H9 (cell line): ENCODE results near the gene ITPA. TPM values are rescaled to one million over a fixed set of nuclear protein-coding genes. Genes with fewer than 3 reads are reported as not detected.

Source experiments
- DNase-seq: peaks from one replicate; pipeline ENCODE4 v3.0.0-alpha.2; 2017
- H2AFZ ChIP-seq: one replicate; pipeline ENCODE4 v1.6.1; 2013; ENCODE audit warnings: mild to moderate bottlenecking, low read length, control low read depth, moderate library complexity
- H2AK5ac ChIP-seq: 2 replicates; pipeline ENCODE4 v1.6.1; 2013; ENCODE audit warnings: low read length, control low read depth, mixed read lengths; ENCODE audit not compliant: insufficient read length
- H2BK120ac ChIP-seq: one replicate; pipeline ENCODE4 v1.6.1; 2013; ENCODE audit warnings: low read depth, mild to moderate bottlenecking, low read length, control low read depth, inconsistent platforms; ENCODE audit not compliant: poor library complexity, severe bottlenecking
- H2BK12ac ChIP-seq: 2 replicates; pipeline ENCODE4 v1.6.1; 2013; ENCODE audit warnings: low read length, control low read depth, mixed read lengths, low read depth; ENCODE audit not compliant: insufficient read length
- H2BK15ac ChIP-seq: 2 replicates; pipeline ENCODE4 v1.6.1; 2013; ENCODE audit warnings: low read depth, low read length, control low read depth
- H2BK20ac ChIP-seq: one replicate; pipeline ENCODE4 v1.6.1; 2013; ENCODE audit warnings: low read depth, mild to moderate bottlenecking, low read length, control low read depth, inconsistent platforms; ENCODE audit not compliant: poor library complexity, severe bottlenecking
- H2BK5ac ChIP-seq: 2 replicates; pipeline ENCODE4 v1.6.1; 2013; ENCODE audit warnings: low read length, control low read depth, mixed read lengths; ENCODE audit not compliant: insufficient read length
- H3K14ac ChIP-seq: 2 replicates; pipeline ENCODE4 v1.6.1; 2013; ENCODE audit warnings: low read length, control low read depth; ENCODE audit not compliant: insufficient read depth
- H3K18ac ChIP-seq: 2 replicates; pipeline ENCODE4 v1.6.1; 2013; ENCODE audit warnings: low read depth, mild to moderate bottlenecking, mixed read lengths, low read length, control low read depth; ENCODE audit not compliant: insufficient read length
- H3K23ac ChIP-seq: 2 replicates; pipeline ENCODE4 v1.6.1; 2013; ENCODE audit warnings: low read length, control low read depth, mixed read lengths, low read depth; ENCODE audit not compliant: insufficient read length
- H3K23me2 ChIP-seq: 2 replicates; pipeline ENCODE4 v1.6.1; 2013; ENCODE audit warnings: low read depth, mild to moderate bottlenecking, mixed read lengths, low read length, control low read depth; ENCODE audit not compliant: insufficient read length, poor library complexity, severe bottlenecking
- H3K27ac ChIP-seq: 2 replicates; pipeline ENCODE4 v1.5.1; 2013; ENCODE audit warnings: low read length, control low read depth, mixed read lengths, low read depth; ENCODE audit not compliant: insufficient read length
- H3K27me3 ChIP-seq: 2 replicates; pipeline ENCODE4 v1.6.1; 2013; ENCODE audit warnings: low read length, control low read depth, inconsistent platforms; ENCODE audit not compliant: insufficient read depth
- H3K4ac ChIP-seq: 2 replicates; pipeline ENCODE4 v1.6.1; 2013; ENCODE audit warnings: low read depth, mild to moderate bottlenecking, control low read depth, inconsistent platforms, low read length, moderate library complexity
- H3K4me1 ChIP-seq: 2 replicates; pipeline ENCODE4 v1.6.1; 2013; ENCODE audit warnings: low read length, control low read depth, inconsistent platforms; ENCODE audit not compliant: insufficient read depth
- H3K4me2 ChIP-seq: 2 replicates; pipeline ENCODE4 v1.6.1; 2013; ENCODE audit warnings: low read length, control low read depth, mixed read lengths; ENCODE audit not compliant: insufficient read length, insufficient read depth
- H3K56ac ChIP-seq: 2 replicates; pipeline ENCODE4 v1.6.1; 2013; ENCODE audit warnings: low read depth, mild to moderate bottlenecking, mixed read lengths, low read length, control low read depth; ENCODE audit not compliant: insufficient read length
- H3K79me1 ChIP-seq: 2 replicates; pipeline ENCODE4 v1.6.1; 2013; ENCODE audit warnings: low read depth, mild to moderate bottlenecking, moderate library complexity, low read length, control low read depth, inconsistent platforms; ENCODE audit not compliant: insufficient read depth, poor library complexity, severe bottlenecking
- H3K79me2 ChIP-seq: 2 replicates; pipeline ENCODE4 v1.6.1; 2013; ENCODE audit warnings: low read length, control low read depth, inconsistent platforms; ENCODE audit not compliant: insufficient read depth
- H3K9ac ChIP-seq: 2 replicates; pipeline ENCODE4 v1.6.1; 2013; ENCODE audit warnings: low read length, control low read depth, mixed read lengths; ENCODE audit not compliant: insufficient read length; ENCODE audit errors: extremely low read depth
- H3K9me3 ChIP-seq: one replicate; pipeline ENCODE4 v1.6.1; 2013; ENCODE audit warnings: low read depth, low read length, inconsistent platforms; ENCODE audit not compliant: control insufficient read depth
- H3T11ph ChIP-seq: one replicate; pipeline ENCODE4 v1.6.1; 2013; ENCODE audit warnings: mild to moderate bottlenecking, low read length, control low read depth, inconsistent platforms
- H4K20me1 ChIP-seq: one replicate; pipeline ENCODE4 v1.6.1; 2013; ENCODE audit not compliant: control insufficient read depth, insufficient read length, insufficient read depth
- H4K5ac ChIP-seq: 2 replicates; pipeline ENCODE4 v1.6.1; 2013; ENCODE audit warnings: low read depth, mild to moderate bottlenecking, mixed read lengths, low read length, control low read depth; ENCODE audit not compliant: insufficient read length
- H4K8ac ChIP-seq: replicated peaks from 2 replicates; pipeline ENCODE4 v1.6.1; 2013; ENCODE audit warnings: low read length, control low read depth, mixed read lengths, low read depth; ENCODE audit not compliant: insufficient read length
- H4K91ac ChIP-seq: 2 replicates; pipeline ENCODE4 v1.6.1; 2013; ENCODE audit warnings: low read depth, mild to moderate bottlenecking, moderate library complexity, mixed read lengths, low read length, control low read depth; ENCODE audit not compliant: insufficient read length
- H3K27ac Mint-ChIP-seq, 3 experiments: 2 replicates in 2 of 3; 3 replicates in 1 of 3; pipeline ENCODE4 v1.8.0; 2020 to 2021; ENCODE audit warnings: mixed read lengths in 3 of 3, mild to moderate bottlenecking in 1 of 3, moderate library complexity in 1 of 3
- H3K27me3 Mint-ChIP-seq: 2 replicates; pipeline ENCODE4 v1.8.0; 2021; ENCODE audit warnings: low read depth, mild to moderate bottlenecking, moderate library complexity, mixed read lengths
- H3K36me3 Mint-ChIP-seq, 3 experiments: 2 replicates in 2 of 3; 3 replicates in 1 of 3; pipeline ENCODE4 v1.8.0; 2020 to 2021; ENCODE audit warnings: low read depth in 3 of 3, mixed read lengths in 3 of 3; ENCODE audit not compliant: insufficient read depth in 1 of 3
- H3K4me1 Mint-ChIP-seq, 2 experiments: 2 replicates each; pipeline ENCODE4 v1.8.0; 2020; ENCODE audit warnings: mixed read lengths in 2 of 2
- H3K4me3 Mint-ChIP-seq, 2 experiments: 2 replicates in 1 of 2; 3 replicates in 1 of 2; pipeline ENCODE4 v1.8.0; 2020 to 2021; ENCODE audit warnings: mild to moderate bottlenecking in 2 of 2, mixed read lengths in 2 of 2, moderate library complexity in 1 of 2
- H3K9me3 Mint-ChIP-seq, 2 experiments: 2 replicates in 1 of 2; 3 replicates in 1 of 2; pipeline ENCODE4 v1.8.0; 2020; ENCODE audit warnings: mild to moderate bottlenecking in 2 of 2, mixed read lengths in 2 of 2, moderate library complexity in 1 of 2
- CTCF ChIP-seq: fragments of 200-600 bp; sonication (generic); conservative IDR thresholded peaks from 3 replicates; pipeline ENCODE4 v1.8.0; 2021; ENCODE audit warnings: antibody characterized with exemption, mild to moderate bottlenecking
- WGBS: extraction: QIAGEN DNeasy Blood & Tissue Kit; methylation state at CpG from one replicate; pipeline ENCODE4 v1.1.7; 2013; ENCODE audit warnings: missing lambda C conversion rate, low lambda C conversion rate, mixed read lengths; ENCODE audit not compliant: insufficient read length; ENCODE audit errors: extremely low coverage; 5-methylcytosine and 5-hydroxymethylcytosine counted together
- total RNA-seq: library from RNA; stranded (reverse); gene quantifications from 2 replicates; pipeline ENCODE4 v1.2.1, GENCODE V29; 2021

The ITPA gene
- total RNA-seq, 1 experiment from 2014 or later, result 74.5 TPM

- H3T11ph ChIP-seq, result no peak overlapping the region
- no CpG with 5 or more reads among the region's 10 CpGs for WGBS
- H3K23ac ChIP-seq, result no peak overlapping the region
- Mint-ChIP-seq H3K27me3 (no peaks in the 10 kb centered on the region), H3K4me1 (peaks cover 10 to 18% of the 10 kb centered on the region in 2 experiments; a peak in 3 of 4 replicates), H3K36me3 (peaks cover 16 to 24% (median 17%) of the 10 kb centered on the region in 3 experiments; a peak in 6 of 7 replicates), H3K9me3 (no peaks in the 10 kb centered on the region), H3K27ac (peak overlapping the region in 1 of 3 experiments; percentile 99; a peak in 1 of 7 replicates), H3K4me3 (peak overlapping the region; percentile 92 to 98)
- no peaks in the 10 kb centered on the region for H3K4me1 ChIP-seq
- no peak for TF ChIP-seq CTCF
- H3K4me2 ChIP-seq, result peak overlapping the region; percentile 95
- peaks cover 9% of the 10 kb centered on the region; the same call in 1 of the 2 replicates for H3K79me2 ChIP-seq
- H2BK120ac ChIP-seq, result no peak overlapping the region
- no peak overlapping the region for H3K56ac ChIP-seq
- no peak overlapping the region for H3K14ac ChIP-seq
- H3K27ac ChIP-seq, result no peak overlapping the region
- H2BK20ac ChIP-seq, result no peak overlapping the region
- H2AFZ ChIP-seq, result no peak overlapping the region
- no peak overlapping the region for H4K8ac ChIP-seq
- peaks cover 2% of the 10 kb centered on the region for H3K79me1 ChIP-seq
- no peak overlapping the region for H2AK5ac ChIP-seq
- no peak for DNase-seq
- H4K20me1 ChIP-seq, result peaks cover 4% of the 10 kb centered on the region
- H2BK5ac ChIP-seq, result no peak overlapping the region
- H3K9me3 ChIP-seq, result no peaks in the 10 kb centered on the region
- no peak overlapping the region for H3K18ac ChIP-seq
- H3K9ac ChIP-seq, result peak overlapping the region; percentile 24
- no peak overlapping the region for H3K4ac ChIP-seq
- peaks cover 14% of the 10 kb centered on the region for H3K23me2 ChIP-seq
- H2BK12ac ChIP-seq, result no peak overlapping the region
- H4K5ac ChIP-seq, result no peak overlapping the region
- H3K27me3 ChIP-seq, result no peaks in the 10 kb centered on the region
- no peak overlapping the region for H4K91ac ChIP-seq
- no peak overlapping the region for H2BK15ac ChIP-seq
Observed at GRCh38 chr20:3209946-3210317, 634 bp downstream of the ITPA start.
